ENCODE measurements around the gene TMX2.

GRCh38 chr11:57751176-57751575 is 38.8 kb downstream of the TMX2 start:
- TF ChIP-seq CTCF (IDR thresholded peaks at IDR 0.05) (no peak), SIN3A (IDR thresholded peaks at IDR 0.05; ENCODE audit: borderline replicate concordance, insufficient read depth, low read depth, low read length) (no peak), POLR2AphosphoS5 (IDR thresholded peaks at IDR 0.05; ENCODE audit: low read depth, low read length) (no peak), REST (IDR thresholded peaks at IDR 0.05; ENCODE audit: insufficient read depth in 1 of 2, low read depth in 2 of 2, low read length in 1 of 2) (no peak)
